Epithelial cell of esophagus (primary cell): Measurements from ENCODE around the gene FBXW12.

Source experiments
- DNase-seq: peaks from one replicate; pipeline ENCODE4 v3.0.0; 2010; ENCODE audit warnings: low read depth
- H3K4me3 ChIP-seq: 2 replicates; pipeline ENCODE4 v1.5.1; 2011; ENCODE audit warnings: mild to moderate bottlenecking, low read length, control low read depth
- TF ChIP-seq, protein P1 (sequence below): IDR thresholded peaks from 2 replicates; pipeline ENCODE4 v1.5.1; 2011; ENCODE audit warnings: low read depth, mild to moderate bottlenecking, low read length, control low read depth, inconsistent platforms; ENCODE audit not compliant: insufficient read depth; ENCODE audit errors: missing control alignments

The FBXW12 gene

DNA sequence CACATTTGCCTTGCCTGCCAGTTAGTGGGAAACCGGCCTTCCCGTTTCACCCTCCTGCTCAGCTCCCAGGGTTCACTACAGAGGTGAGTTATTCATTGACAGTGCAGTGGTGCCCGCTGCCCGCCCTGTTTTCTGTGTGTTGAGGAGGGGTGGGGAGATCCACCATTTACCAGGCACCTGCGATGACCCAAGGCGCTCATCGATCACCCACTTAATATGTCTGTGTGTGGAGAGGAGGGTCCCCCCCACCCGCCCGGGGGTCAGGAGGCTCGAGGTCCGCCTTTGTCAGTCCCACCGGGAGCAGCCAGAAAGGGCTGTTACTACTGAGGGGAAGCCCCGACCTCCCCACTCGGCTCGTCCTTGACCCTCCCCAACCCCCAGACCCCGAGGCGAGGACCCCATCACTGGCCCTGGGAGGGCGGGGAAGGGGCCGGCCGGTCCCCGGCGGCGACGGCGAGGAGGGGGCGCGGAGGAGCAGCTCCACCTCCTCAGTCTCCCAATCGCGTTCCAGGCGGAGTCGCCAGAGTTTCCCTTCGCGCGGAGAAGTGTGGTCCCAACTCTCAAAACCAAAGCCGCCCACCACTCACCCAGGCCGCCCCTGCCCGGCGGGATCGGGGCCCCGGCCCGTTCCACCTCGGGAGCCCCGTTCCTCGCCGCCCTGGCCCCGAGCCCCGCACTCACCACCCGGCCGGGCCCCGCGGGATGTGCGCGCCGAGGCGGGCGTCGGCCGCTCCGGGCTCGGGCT lies 56.7 kb downstream of the FBXW12 start:
- peak overlapping the region; percentile 71 for H3K4me3 ChIP-seq
- TF ChIP-seq, protein P1, sequence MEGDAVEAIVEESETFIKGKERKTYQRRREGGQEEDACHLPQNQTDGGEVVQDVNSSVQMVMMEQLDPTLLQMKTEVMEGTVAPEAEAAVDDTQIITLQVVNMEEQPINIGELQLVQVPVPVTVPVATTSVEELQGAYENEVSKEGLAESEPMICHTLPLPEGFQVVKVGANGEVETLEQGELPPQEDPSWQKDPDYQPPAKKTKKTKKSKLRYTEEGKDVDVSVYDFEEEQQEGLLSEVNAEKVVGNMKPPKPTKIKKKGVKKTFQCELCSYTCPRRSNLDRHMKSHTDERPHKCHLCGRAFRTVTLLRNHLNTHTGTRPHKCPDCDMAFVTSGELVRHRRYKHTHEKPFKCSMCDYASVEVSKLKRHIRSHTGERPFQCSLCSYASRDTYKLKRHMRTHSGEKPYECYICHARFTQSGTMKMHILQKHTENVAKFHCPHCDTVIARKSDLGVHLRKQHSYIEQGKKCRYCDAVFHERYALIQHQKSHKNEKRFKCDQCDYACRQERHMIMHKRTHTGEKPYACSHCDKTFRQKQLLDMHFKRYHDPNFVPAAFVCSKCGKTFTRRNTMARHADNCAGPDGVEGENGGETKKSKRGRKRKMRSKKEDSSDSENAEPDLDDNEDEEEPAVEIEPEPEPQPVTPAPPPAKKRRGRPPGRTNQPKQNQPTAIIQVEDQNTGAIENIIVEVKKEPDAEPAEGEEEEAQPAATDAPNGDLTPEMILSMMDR, result no peak
- DNase-seq, result no peak

DNA sequence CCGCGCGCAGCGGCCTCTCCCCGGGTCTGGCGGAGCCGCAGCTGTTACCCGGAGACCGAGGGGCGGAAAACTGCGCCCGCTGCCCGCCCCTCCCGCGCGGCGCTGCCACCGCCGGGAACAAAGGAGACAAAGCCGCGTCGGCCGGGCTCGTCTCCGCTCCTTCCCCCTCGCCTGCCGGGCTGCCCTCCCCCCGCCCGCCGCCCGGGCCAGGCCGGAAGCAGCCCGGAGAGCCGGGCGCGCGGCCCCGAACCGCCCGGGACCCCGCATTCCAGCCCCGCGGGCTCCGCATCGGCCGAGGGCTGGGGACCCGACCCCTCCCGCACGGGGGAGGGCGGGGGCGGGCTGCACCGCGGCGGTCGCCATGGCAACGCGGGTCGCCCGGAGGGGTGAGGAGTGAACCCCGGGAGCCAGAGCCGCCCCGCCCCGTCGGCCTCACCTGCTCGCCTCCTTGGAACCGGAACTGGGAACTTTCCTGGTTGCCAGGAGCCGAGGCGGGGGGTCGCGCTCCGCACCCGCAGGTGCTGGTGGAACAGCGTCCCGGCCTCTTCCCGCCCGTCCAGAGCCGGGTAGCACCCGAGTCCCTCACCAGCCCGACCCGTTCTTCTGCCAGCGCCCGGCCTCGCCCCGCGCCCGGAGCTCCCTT lies 57.4 kb downstream of the FBXW12 start:
- TF ChIP-seq, protein P1, result no peak
- peak; percentile 68 for DNase-seq
- peak overlapping the region; percentile 71 for H3K4me3 ChIP-seq

DNA sequence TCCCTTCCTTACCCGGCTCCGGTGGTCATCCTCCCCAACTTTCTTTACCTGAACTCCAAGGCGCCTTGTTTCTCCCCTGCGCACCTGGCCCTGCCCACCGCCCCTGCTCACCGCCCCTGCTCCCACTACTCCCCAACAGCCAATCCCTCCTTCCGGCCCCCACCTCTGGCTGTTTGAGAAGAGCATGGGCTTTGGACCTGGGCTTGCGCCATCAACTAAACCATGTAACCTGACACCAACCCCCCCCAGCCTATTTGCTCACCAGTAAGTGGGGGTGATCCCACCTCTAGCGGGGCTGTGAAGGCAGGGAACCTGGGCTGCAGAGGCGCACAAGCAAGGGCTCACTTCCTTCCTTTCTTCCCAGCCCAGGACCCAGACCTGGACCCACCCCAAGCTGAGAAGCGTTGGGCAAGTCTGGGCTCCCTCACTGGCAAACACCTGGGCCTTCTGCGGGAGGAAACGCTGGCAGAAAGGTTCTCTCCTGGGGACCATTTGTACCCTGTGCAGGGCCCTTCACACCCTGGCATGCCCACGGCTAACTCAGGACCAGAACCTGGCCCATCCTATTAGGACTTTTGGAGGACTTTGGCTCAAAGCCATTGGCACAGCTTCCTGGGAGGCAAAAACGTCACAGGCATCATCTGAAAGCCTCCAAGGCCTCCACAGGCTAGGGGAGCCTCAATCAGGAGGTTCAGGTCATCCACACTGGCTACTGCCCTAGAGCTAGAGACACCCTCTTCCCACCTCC lies 58.1 kb downstream of the FBXW12 start, which contains the start of gene PLXNB1:
TSS of gene PLXNB1 (minus strand) at position 127 of the 748 bp plus-strand sequence. CDS start 5,475 bp downstream, outside the sequence.
- peak; percentile 95 for DNase-seq
- H3K4me3 ChIP-seq, result peak within 1 kb of the TSS; percentile 71
- TF ChIP-seq, protein P1, result no peak

DNA sequence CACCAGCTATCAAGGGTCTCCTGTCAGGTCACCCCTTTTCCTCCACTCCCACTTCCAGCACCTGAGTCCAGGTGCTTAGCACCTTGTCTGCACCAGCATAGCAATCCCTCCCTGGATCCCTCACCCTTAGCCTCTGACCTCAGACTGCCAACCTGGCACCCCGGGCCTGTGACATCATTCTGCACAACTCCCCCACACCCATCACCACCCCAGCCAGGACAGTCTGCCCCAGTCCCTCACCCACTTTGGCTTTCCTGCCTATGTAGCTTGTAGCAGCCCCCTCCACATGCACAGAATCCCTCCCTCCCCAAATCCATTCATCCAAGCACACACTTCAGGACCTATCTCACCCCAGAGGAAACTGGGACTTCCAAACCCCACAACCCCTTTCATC lies 58.7 kb downstream of the FBXW12 start:
- TF ChIP-seq, protein P1, result no peak
- no peak for DNase-seq

DNA sequence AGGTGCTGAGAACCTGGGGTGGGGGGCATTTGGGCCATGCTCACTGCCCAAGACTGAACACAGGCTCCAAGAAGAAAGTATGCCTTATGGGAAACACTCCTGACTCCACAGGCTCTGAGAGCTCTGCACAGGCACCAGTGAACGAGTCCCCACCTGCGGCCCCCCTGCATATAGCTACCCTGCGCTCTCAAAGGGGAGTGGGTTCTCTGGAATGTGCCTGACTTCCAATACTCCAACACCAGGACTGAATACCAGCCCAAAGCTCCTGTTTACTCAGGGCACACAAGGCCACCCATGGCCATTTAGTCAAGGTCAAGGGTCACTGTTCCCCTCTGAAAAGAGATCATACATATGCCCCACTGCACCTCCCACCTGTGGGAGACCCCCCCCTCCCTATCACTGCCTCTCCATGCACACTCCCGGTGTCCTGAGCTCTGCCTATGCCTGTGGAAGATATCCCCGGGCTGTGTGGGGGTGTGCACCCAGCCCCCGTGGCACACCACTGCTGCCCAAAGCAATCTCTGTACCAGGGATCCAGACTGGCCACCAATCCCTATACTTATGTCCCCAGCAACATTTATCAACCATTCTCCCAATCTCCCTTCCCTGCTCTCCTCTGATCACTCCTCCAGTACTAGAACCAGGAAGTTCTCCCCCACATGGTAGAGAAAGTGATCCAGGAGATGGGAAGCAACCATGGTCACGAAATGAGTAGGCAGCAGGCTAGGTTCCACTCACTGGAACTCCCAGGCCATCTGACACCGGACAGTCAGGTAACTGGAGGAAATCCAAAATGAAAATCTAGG lies 59.4 kb downstream of the FBXW12 start:
- TF ChIP-seq, protein P1, result no peak
- no peak for DNase-seq
- peak overlapping the region; percentile 71 for H3K4me3 ChIP-seq

More for the DNA sequence above, 58.7 kb downstream of the FBXW12 start:
- H3K4me3 ChIP-seq, result peak overlapping the region; percentile 71
